GM12878 (cell line): ENCODE data around the gene AP4E1. TPM values are rescaled to one million over a fixed set of nuclear protein-coding genes. Genes with fewer than 3 reads are reported as not detected.

Experiments used
- ATAC-seq: fragments of 200-7000 bp; cut with Tn5 transposase; 3 replicates; pipeline ENCODE4 v1.9.1; 2020; ENCODE audit warnings: mild to moderate bottlenecking, moderate library complexity
- BruUV-seq: library from RNA; stranded (reverse); fragments of 400-500 nt; replicated peaks from 2 replicates; lab custom pipeline; 2021; lab: Mats Ljungman, UMichigan
- CTCF ChIA-PET: fragments of 300-600 bp; sonication (Branson Sonifier 250); formaldehyde crosslinking; extraction: SDS; loops from one replicate; lab custom pipeline; 2021; ENCODE audit warnings: inconsistent platforms; lab: Yijun Ruan, JAX
- POLR2A ChIA-PET: fragments of 350-600 bp; formaldehyde crosslinking; extraction: SDS; loops from one replicate; lab custom pipeline; 2021; ENCODE audit warnings: inconsistent platforms; lab: Charles Lee
- RAD21 ChIA-PET: fragments of 300-600 bp; sonication (Branson Sonifier 250); formaldehyde crosslinking; loops from one replicate; lab custom pipeline; 2023; ENCODE audit warnings: antibody characterized with exemption; ENCODE audit not compliant: unreplicated experiment; lab: Charles Lee
- SMC1A ChIA-PET: fragments of 300-600 bp; sonication (Branson Sonifier 250); formaldehyde crosslinking; loops from one replicate; lab custom pipeline; 2023; ENCODE audit not compliant: unreplicated experiment, uncharacterized antibody; lab: Charles Lee
- DNase-seq: peaks from one replicate; pipeline ENCODE4 v3.0.0-alpha.2; 2011; ENCODE audit warnings: low read depth, low spot score
- FAIRE-seq: peaks from 3 replicates; lab custom pipeline; 2011; peaks lifted over from hg19 to GRCh38; lab: Jason Lieb, UNC
- H2AFZ ChIP-seq: 2 replicates; pipeline ENCODE4 v1.6.0; 2011; ENCODE audit warnings: low read depth, low read length, control low read depth; ENCODE audit not compliant: control insufficient read depth
- H3K27ac ChIP-seq: 2 replicates; pipeline ENCODE4 v1.5.1; 2011; ENCODE audit warnings: control low read depth; ENCODE audit not compliant: control insufficient read depth, insufficient read depth
- H3K27me3 ChIP-seq, 2 experiments: replicated peaks in 1 of 2; 2 replicates each; pipeline versions ENCODE4 v1.6.0 to v1.6.1; 2011; ENCODE audit warnings: low read length in 1 of 2; ENCODE audit not compliant: control insufficient read depth in 2 of 2, insufficient read depth in 2 of 2
- H3K36me3 ChIP-seq, 2 experiments: 2 replicates each; pipeline ENCODE4 v1.5.1; 2011; ENCODE audit warnings: low read length in 1 of 2; ENCODE audit not compliant: control insufficient read depth in 2 of 2, insufficient read depth in 2 of 2
- H3K4me1 ChIP-seq: 2 replicates; pipeline ENCODE4 v1.6.1; 2011; ENCODE audit warnings: mild to moderate bottlenecking, low read length, moderate library complexity, mixed read lengths; ENCODE audit not compliant: control insufficient read depth, insufficient read depth
- H3K4me2 ChIP-seq: 2 replicates; pipeline ENCODE4 v1.6.0; 2011; ENCODE audit warnings: control low read depth; ENCODE audit not compliant: control insufficient read depth, insufficient read depth
- H3K4me3 ChIP-seq: fragments of 200-600 bp; sonication (generic); 2 replicates; pipeline ENCODE4 v1.5.1; 2016
- H3K79me2 ChIP-seq: 2 replicates; pipeline ENCODE4 v1.6.0; 2011; ENCODE audit warnings: low read length; ENCODE audit not compliant: control insufficient read depth, insufficient read depth
- H3K9ac ChIP-seq: 2 replicates; pipeline ENCODE4 v1.8.0; 2011; ENCODE audit warnings: low read length, control low read depth, mixed read lengths; ENCODE audit not compliant: control insufficient read depth, insufficient read depth
- H3K9me3 ChIP-seq: replicated peaks from 3 replicates; pipeline ENCODE4 v1.5.1; 2011; ENCODE audit warnings: mild to moderate bottlenecking, low read length; ENCODE audit not compliant: control insufficient read depth, insufficient read depth
- H4K20me1 ChIP-seq: 2 replicates; pipeline ENCODE4 v1.6.0; 2011; ENCODE audit not compliant: control insufficient read depth, insufficient read depth
- ATF7 ChIP-seq: fragments of 450-650 bp; IDR thresholded peaks from 2 replicates; pipeline ENCODE4 v1.6.1; 2016; ENCODE audit warnings: low read depth, mild to moderate bottlenecking
- BACH1 ChIP-seq: fragments of 450-650 bp; IDR thresholded peaks from 2 replicates; pipeline ENCODE4 v1.6.1; 2017; ENCODE audit warnings: mild to moderate bottlenecking, borderline replicate concordance
- BCL11A ChIP-seq: IDR thresholded peaks from 2 replicates; pipeline ENCODE4 v1.6.1; 2011; ENCODE audit warnings: low read depth, low read length
- BCLAF1 ChIP-seq: fragments of 450-650 bp; IDR thresholded peaks from 2 replicates; pipeline ENCODE4 v1.6.1; 2017; ENCODE audit warnings: antibody characterized with exemption, mild to moderate bottlenecking, moderate library complexity
- BHLHE40 ChIP-seq, 2 experiments: fragments of 450-650 bp in 1 of 2; IDR thresholded peaks; 2 replicates each; pipeline ENCODE4 v1.6.1; 2011 to 2017; ENCODE audit warnings: low read depth in 2 of 2, borderline replicate concordance in 1 of 2, improper control_type of control experiment in 1 of 2, low read length in 1 of 2, mild to moderate bottlenecking in 1 of 2
- CEBPB ChIP-seq, 2 experiments: fragments of 150-350 bp in 1 of 2; IDR thresholded peaks; 2 replicates each; pipeline ENCODE4 v1.6.1; 2012 to 2014; ENCODE audit warnings: low read depth in 2 of 2, low read length in 2 of 2, borderline replicate concordance in 1 of 2, inconsistent platforms in 1 of 2
- E4F1 ChIP-seq: fragments of 450-650 bp; IDR thresholded peaks from 2 replicates; pipeline ENCODE4 v1.6.1; 2018; ENCODE audit warnings: borderline replicate concordance, mild to moderate bottlenecking; ENCODE audit not compliant: partially characterized antibody
- ESRRA ChIP-seq: IDR thresholded peaks from 2 replicates; pipeline ENCODE4 v1.6.1; 2012; ENCODE audit warnings: mild to moderate bottlenecking, low read length, improper control_type of control experiment
- FOXM1 ChIP-seq: IDR thresholded peaks from 2 replicates; pipeline ENCODE4 v1.6.1; 2012; ENCODE audit warnings: low read depth, mild to moderate bottlenecking, inconsistent platforms, low read length, moderate library complexity
- KAT2A ChIP-seq: conservative IDR thresholded peaks from 2 replicates; pipeline ENCODE4 v1.6.1; 2011; ENCODE audit warnings: low read depth, low read length; ENCODE audit not compliant: control insufficient read depth
- PAX8 ChIP-seq: fragments of 450-650 bp; IDR thresholded peaks from 2 replicates; pipeline ENCODE4 v1.6.1; 2017; ENCODE audit warnings: mild to moderate bottlenecking, moderate library complexity
- SMAD5 ChIP-seq: IDR thresholded peaks from 2 replicates; pipeline ENCODE4 v1.6.1; 2016; ENCODE audit warnings: antibody characterized with exemption, low read depth
- SPI1 ChIP-seq: IDR thresholded peaks from 2 replicates; pipeline ENCODE4 v1.6.1; 2011; ENCODE audit warnings: low read depth, mild to moderate bottlenecking, low read length, moderate library complexity, borderline replicate concordance; ENCODE audit not compliant: insufficient read depth
- TARDBP ChIP-seq: IDR thresholded peaks from 2 replicates; pipeline ENCODE4 v1.6.1; 2016; ENCODE audit warnings: borderline replicate concordance
- in situ Hi-C: fragments of 300-500 bp; cut with MboI; formaldehyde crosslinking; loops from 9 replicates; pipeline ENCODE4 v1.14.3; 2018; ENCODE audit warnings: mixed read lengths
- intact Hi-C: fragments of 100-400 bp; cut with micrococcal nuclease; formaldehyde crosslinking; loops from one replicate; pipeline ENCODE4 v1.14.2; 2022; ENCODE audit not compliant: unreplicated experiment
- polyA plus RNA-seq, 11 experiments: library from polyadenylated mRNA; depleted of rRNA in 4 of 11; unstranded in 6 of 11; stranded (reverse) in 5 of 11; fragments of >200 nt; fragmentation: Nextera tagmentation in 4 of 11; fragmentation: Illumina TruSeq in 1 of 11; extraction: Ambion mirVana in 4 of 11; extraction: Trizol in 1 of 11; gene quantifications; 1 replicate in 1 of 11; 2 replicates in 10 of 11; pipeline versions ENCODE4 v1.2.1 to v1.2.3, GENCODE V29; 2011 to 2016; ENCODE audit warnings: inconsistent platforms in 2 of 11, missing spikeins in 2 of 11, low read depth in 1 of 11
- total RNA-seq, 4 experiments: library from RNA; depleted of rRNA in 3 of 4; stranded (reverse); fragments of >200 nt in 3 of 4; fragmentation: Illumina TruSeq in 1 of 4; extraction: Trizol in 1 of 4; gene quantifications; 2 replicates each; pipeline versions ENCODE4 v1.2.1 to v1.2.3, GENCODE V29; 2013 to 2021
- TF ChIP-seq, protein P1 (sequence below): IDR thresholded peaks from 2 replicates; pipeline ENCODE4 v1.6.1; 2011; ENCODE audit warnings: borderline replicate concordance, low read depth, mild to moderate bottlenecking, moderate library complexity, mixed read lengths, low read length; ENCODE audit not compliant: insufficient read depth; ENCODE audit errors: extremely low read length
- TF ChIP-seq, protein P2 (sequence below): fragments of 450-650 bp; IDR thresholded peaks from 2 replicates; pipeline ENCODE4 v1.6.1; 2017; ENCODE audit warnings: low read depth, mild to moderate bottlenecking, moderate library complexity

AP4E1 gene
- total and polyA plus RNA-seq, 10 of the 15 experiments (the other 5 are each of a cell fraction or from before 2014, with no cell fraction given): 1.2 to 11.4 (median 6.7) TPM

GRCh38 chr15:51022206-51022605 lies 113.7 kb downstream of the AP4E1 start:
- intact Hi-C loops: no loop called here
- no peaks in the 10 kb centered on the region for H3K79me2 ChIP-seq
- POLR2A ChIA-PET: no interaction called here
- no peak for ATAC-seq
- CTCF ChIA-PET: interaction anchor here (0.6 to 0.7 kb wide), 2 partner anchors 682 to 1156 kb away, joined by 3 read pairs; no protein-coding TSS in a partner anchor
- SMC1A ChIA-PET: no interaction called here
- no peak overlapping the region for H3K4me3 ChIP-seq
- H4K20me1 ChIP-seq: no peaks in the 10 kb centered on the region
- no TSS peak for BruUV-seq
- no peaks in the 10 kb centered on the region; the same call in 2 of the 3 replicates for H3K9me3 ChIP-seq
- FAIRE-seq: no peak
- no peak overlapping the region for H2AFZ ChIP-seq
- no peaks in the 10 kb centered on the region for H3K36me3 ChIP-seq
- no peaks in the 10 kb centered on the region for H3K27me3 ChIP-seq
- H3K4me2 ChIP-seq: no peak overlapping the region
- H3K27ac ChIP-seq: no peak overlapping the region
- in situ Hi-C loops: no loop called here
- no peak for DNase-seq
- H3K9ac ChIP-seq: no peak overlapping the region
- RAD21 ChIA-PET: no interaction called here
- H3K4me1 ChIP-seq: no peaks in the 10 kb centered on the region
- TF ChIP-seq SPI1: no peak
- TF ChIP-seq ESRRA: no peak
- TF ChIP-seq BCL11A: no peak
- no peak for TF ChIP-seq TARDBP
- no peak for TF ChIP-seq ATF7
- TF ChIP-seq E4F1: no peak
- TF ChIP-seq BHLHE40 (IDR thresholded peaks at IDR 0.05; ENCODE audit: borderline replicate concordance in 1 of 2, low read depth in 2 of 2, low read length in 1 of 2): no peak
- no peak for TF ChIP-seq PAX8
- no peak for TF ChIP-seq FOXM1
- no peak for TF ChIP-seq BACH1
- no peak for TF ChIP-seq SMAD5
- TF ChIP-seq, protein P1, sequence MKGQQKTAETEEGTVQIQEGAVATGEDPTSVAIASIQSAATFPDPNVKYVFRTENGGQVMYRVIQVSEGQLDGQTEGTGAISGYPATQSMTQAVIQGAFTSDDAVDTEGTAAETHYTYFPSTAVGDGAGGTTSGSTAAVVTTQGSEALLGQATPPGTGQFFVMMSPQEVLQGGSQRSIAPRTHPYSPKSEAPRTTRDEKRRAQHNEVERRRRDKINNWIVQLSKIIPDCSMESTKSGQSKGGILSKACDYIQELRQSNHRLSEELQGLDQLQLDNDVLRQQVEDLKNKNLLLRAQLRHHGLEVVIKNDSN: no peak
- no peak for TF ChIP-seq KAT2A
- TF ChIP-seq CEBPB (IDR thresholded peaks at IDR 0.05; ENCODE audit: borderline replicate concordance in 1 of 2, low read depth in 2 of 2, low read length in 2 of 2): no peak
- TF ChIP-seq BCLAF1: no peak
- TF ChIP-seq, protein P2, sequence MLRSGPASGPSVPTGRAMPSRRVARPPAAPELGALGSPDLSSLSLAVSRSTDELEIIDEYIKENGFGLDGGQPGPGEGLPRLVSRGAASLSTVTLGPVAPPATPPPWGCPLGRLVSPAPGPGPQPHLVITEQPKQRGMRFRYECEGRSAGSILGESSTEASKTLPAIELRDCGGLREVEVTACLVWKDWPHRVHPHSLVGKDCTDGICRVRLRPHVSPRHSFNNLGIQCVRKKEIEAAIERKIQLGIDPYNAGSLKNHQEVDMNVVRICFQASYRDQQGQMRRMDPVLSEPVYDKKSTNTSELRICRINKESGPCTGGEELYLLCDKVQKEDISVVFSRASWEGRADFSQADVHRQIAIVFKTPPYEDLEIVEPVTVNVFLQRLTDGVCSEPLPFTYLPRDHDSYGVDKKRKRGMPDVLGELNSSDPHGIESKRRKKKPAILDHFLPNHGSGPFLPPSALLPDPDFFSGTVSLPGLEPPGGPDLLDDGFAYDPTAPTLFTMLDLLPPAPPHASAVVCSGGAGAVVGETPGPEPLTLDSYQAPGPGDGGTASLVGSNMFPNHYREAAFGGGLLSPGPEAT: no peak
